ENCODE measurements around the gene SHC2. TPM values are rescaled to one million over a fixed set of nuclear protein-coding genes. Genes with fewer than 3 reads are reported as not detected.

SHC2 gene
- total and polyA plus RNA-seq, 2 experiments from 2014 or later: 2.2 to 4.6 TPM

DNA sequence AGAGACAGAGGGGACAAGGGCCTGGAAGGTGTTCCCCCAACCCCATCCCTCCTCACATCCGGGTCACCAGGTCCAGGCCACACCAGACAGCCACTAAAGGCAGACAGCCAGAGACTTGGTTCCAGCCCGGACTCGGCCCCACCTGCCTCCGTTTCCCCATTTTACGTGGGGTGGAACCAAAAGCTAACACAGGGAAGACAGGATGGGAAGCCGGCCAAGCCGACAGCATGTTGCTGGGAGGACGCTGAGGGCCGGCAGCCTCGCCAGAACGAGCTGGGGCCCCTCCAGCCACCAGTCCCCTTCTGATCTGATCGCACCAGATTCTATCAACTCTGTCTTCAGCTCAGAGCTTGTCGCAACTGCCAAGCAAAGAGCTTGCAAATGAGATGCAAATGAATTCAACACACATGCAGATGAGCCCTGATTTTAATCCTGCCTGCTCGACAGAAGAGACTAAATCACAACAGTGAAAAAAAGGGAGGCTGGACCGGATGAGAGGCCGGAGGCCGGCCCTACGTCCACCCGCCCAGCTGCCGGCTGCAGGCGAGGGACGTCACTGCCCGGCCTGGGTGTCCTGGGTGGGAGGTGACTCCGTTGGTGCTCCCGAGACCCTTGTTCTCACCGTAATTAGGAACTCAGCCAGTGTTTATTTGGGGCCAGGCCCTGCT lies 17.5 kb upstream of the SHC2 start:
- peaks cover 3% of the 10 kb centered on the region; the same call in 1 of the 2 replicates for H3K9me2 ChIP-seq (ENCODE audit: insufficient read depth)
- ATAC-seq: peak; percentile 12; the same call in 1 of the 3 replicates
- H3K36me3 Mint-ChIP-seq (ENCODE audit: low read depth): peaks cover 14% of the 10 kb centered on the region
- H3K36me3 ChIP-seq (ENCODE audit: insufficient read depth): no peaks in the 10 kb centered on the region
- H3K27me3 Mint-ChIP-seq (ENCODE audit: insufficient read depth, low read depth, poor library complexity): peaks cover 32% of the 10 kb centered on the region
- peaks cover 15% of the 10 kb centered on the region for H3F3A ChIP-seq (replicated peaks; ENCODE audit: low read depth)
- H3K9me3 Mint-ChIP-seq: peaks cover 36% of the 10 kb centered on the region
- H3K4me3 Mint-ChIP-seq: no peak overlapping the region
- H2AFZ ChIP-seq: no peak overlapping the region
- no peaks in the 10 kb centered on the region for H3K79me2 ChIP-seq (replicated peaks; ENCODE audit: insufficient read depth)
- H3K27ac Mint-ChIP-seq: no peak overlapping the region
- TF ChIP-seq REST (IDR thresholded peaks at IDR 0.05; ENCODE audit: unreplicated experiment): no peak
- no peak for TF ChIP-seq JUNB (IDR thresholded peaks at IDR 0.05; ENCODE audit: unreplicated experiment)
- no peak for TF ChIP-seq ZNF114 (CRISPR knock-in tag; IDR thresholded peaks at IDR 0.05)
- no peak for TF ChIP-seq ETS1 (IDR thresholded peaks at IDR 0.05)
- no peak for TF ChIP-seq CREB1 (CRISPR knock-in tag; IDR thresholded peaks at IDR 0.05; ENCODE audit: low read depth)
- TF ChIP-seq STAT1 (IDR thresholded peaks at IDR 0.05; ENCODE audit: unreplicated experiment): no peak
- TF ChIP-seq POLR2AphosphoS5 (IDR thresholded peaks at IDR 0.05; ENCODE audit: low read depth): no peak
- no peak for TF ChIP-seq CTCF (conservative IDR thresholded peaks at IDR 0.05; ENCODE audit: low read depth in 2 of 2)
- TF ChIP-seq EZH2 (IDR thresholded peaks at IDR 0.05; ENCODE audit: low read depth, unreplicated experiment): no peak
- TF ChIP-seq ZNF331 (CRISPR knock-in tag; IDR thresholded peaks at IDR 0.05; ENCODE audit: low read depth): no peak
- TF ChIP-seq ZNF462 (CRISPR knock-in tag; IDR thresholded peaks at IDR 0.05): no peak
- no peak for TF ChIP-seq EZH2phosphoT487 (IDR thresholded peaks at IDR 0.05; ENCODE audit: unreplicated experiment)
- no peak for TF ChIP-seq NANOG (IDR thresholded peaks at IDR 0.05; ENCODE audit: borderline replicate concordance)
- no peak overlapping the region for H3K4me3 ChIP-seq
- H3K4me1 Mint-ChIP-seq: peaks cover 9% of the 10 kb centered on the region; the same call in 2 of the 3 replicates
- H3K27me3 ChIP-seq (ENCODE audit: insufficient read depth): no peaks in the 10 kb centered on the region
- H4K20me1 ChIP-seq (replicated peaks; ENCODE audit: insufficient read depth): no peaks in the 10 kb centered on the region
- H3K27ac ChIP-seq (ENCODE audit: low read depth): no peak overlapping the region
- no peak overlapping the region for H3K4me2 ChIP-seq
- DNase-seq (ENCODE audit: low spot score): no peak
- H3K4me1 ChIP-seq (ENCODE audit: insufficient read depth): no peaks in the 10 kb centered on the region

All from GM23338 (cell line).